HEK293T (cell line): ENCODE data around the gene AICDA.

Experiments
- PKNOX1 ChIP-seq: fragments of 450-650 bp; IDR thresholded peaks from 2 replicates; pipeline ENCODE4 v1.6.1; 2016
- TARDBP ChIP-seq: fragments of 450-650 bp; IDR thresholded peaks from 2 replicates; pipeline ENCODE4 v1.6.1; 2016

- no peak for TF ChIP-seq TARDBP
- no peak for TF ChIP-seq PKNOX1
Observed at GRCh38 chr12:8638951-8639350, 26.3 kb upstream of the AICDA start.
